WTC11 (cell line): ENCODE measurements around the gene FBXL7. TPM values are rescaled to one million over a fixed set of nuclear protein-coding genes. Genes with fewer than 3 reads are reported as not detected.

ENCODE experiments used
- ATAC-seq: fragments of 200-7000 bp; cut with Tn5 transposase; 2 replicates; pipeline ENCODE4 v1.10.0; 2021; ENCODE audit warnings: mild to moderate bottlenecking, moderate library complexity
- CTCF ChIA-PET: fragments of 300-600 bp; sonication (Branson Sonifier 250); formaldehyde crosslinking; loops from one replicate; lab custom pipeline; 2021; ENCODE audit warnings: antibody characterized with exemption; lab: Charles Lee
- POLR2A ChIA-PET: fragments of 350-600 bp; sonication (Branson Sonifier 250); formaldehyde crosslinking; loops from one replicate; lab custom pipeline; 2021; ENCODE audit warnings: antibody characterized with exemption; lab: Charles Lee
- DNase-seq: peaks from one replicate; pipeline ENCODE4 v3.0.0; 2021; ENCODE audit warnings: low spot score
- H3K27ac Mint-ChIP-seq: 2 replicates; pipeline ENCODE4 v1.8.0; 2021; ENCODE audit warnings: mixed read lengths
- H3K27me3 Mint-ChIP-seq: 2 replicates; pipeline ENCODE4 v1.8.0; 2021; ENCODE audit warnings: low read depth, mild to moderate bottlenecking, moderate library complexity, mixed read lengths
- H3K36me3 Mint-ChIP-seq: 2 replicates; pipeline ENCODE4 v1.8.0; 2021; ENCODE audit warnings: mixed read lengths
- H3K4me1 Mint-ChIP-seq: 2 replicates; pipeline ENCODE4 v1.8.0; 2022; ENCODE audit warnings: mixed read lengths
- H3K4me3 Mint-ChIP-seq: 2 replicates; pipeline ENCODE4 v1.8.0; 2021; ENCODE audit warnings: mild to moderate bottlenecking, moderate library complexity, mixed read lengths
- H3K9me3 Mint-ChIP-seq: 2 replicates; pipeline ENCODE4 v1.8.0; 2021; ENCODE audit warnings: mixed read lengths
- ETV6 ChIP-seq: sonication (generic); formaldehyde crosslinking; IDR thresholded peaks from 2 replicates; pipeline ENCODE4 v1.8.1; 2022; ENCODE audit warnings: mild to moderate bottlenecking, missing genetic modification reagents
- FOXJ3 ChIP-seq: sonication (generic); formaldehyde crosslinking; IDR thresholded peaks from 2 replicates; pipeline ENCODE4 v1.9.0; 2021; ENCODE audit warnings: missing genetic modification reagents, mild to moderate bottlenecking, borderline replicate concordance
- GABPB1 ChIP-seq: sonication (generic); formaldehyde crosslinking; IDR thresholded peaks from 2 replicates; pipeline ENCODE4 v1.8.1; 2023; ENCODE audit warnings: mild to moderate bottlenecking, missing genetic modification reagents
- JAZF1 ChIP-seq: fragments of 250-450 bp; sonication (Bioruptor Pico); IDR thresholded peaks from 2 replicates; pipeline ENCODE4 v1.9.0; 2021; ENCODE audit warnings: moderate library complexity, mild to moderate bottlenecking, inconsistent platforms
- MXD4 ChIP-seq: fragments of 250-450 bp; sonication (Bioruptor Pico); IDR thresholded peaks from 2 replicates; pipeline ENCODE4 v1.8.0; 2021; ENCODE audit warnings: mild to moderate bottlenecking, moderate library complexity, borderline replicate concordance
- NFATC4 ChIP-seq: fragments of 250-450 bp; sonication (Bioruptor Pico); IDR thresholded peaks from 2 replicates; pipeline ENCODE4 v1.9.0; 2021; ENCODE audit warnings: mild to moderate bottlenecking
- NR2C2 ChIP-seq: sonication (generic); formaldehyde crosslinking; IDR thresholded peaks from 2 replicates; pipeline ENCODE4 v1.8.0; 2022; ENCODE audit warnings: mild to moderate bottlenecking, missing genetic modification reagents
- SMAD4 ChIP-seq: sonication (generic); formaldehyde crosslinking; IDR thresholded peaks from 2 replicates; pipeline ENCODE4 v1.8.0; 2022; ENCODE audit warnings: mild to moderate bottlenecking, missing genetic modification reagents
- SOX15 ChIP-seq: fragments of 250-450 bp; sonication (Bioruptor Pico); IDR thresholded peaks from 2 replicates; pipeline ENCODE4 v1.9.0; 2021; ENCODE audit warnings: mild to moderate bottlenecking
- TEAD1 ChIP-seq: sonication (generic); formaldehyde crosslinking; IDR thresholded peaks from 2 replicates; pipeline ENCODE4 v1.8.0; 2022; ENCODE audit warnings: mild to moderate bottlenecking, missing genetic modification reagents
- TP53 ChIP-seq: sonication (generic); formaldehyde crosslinking; IDR thresholded peaks from 2 replicates; pipeline ENCODE4 v1.8.1; 2023; ENCODE audit warnings: mild to moderate bottlenecking, missing genetic modification reagents
- ZNF232 ChIP-seq: sonication (generic); formaldehyde crosslinking; IDR thresholded peaks from 2 replicates; pipeline ENCODE4 v1.8.0; 2022; ENCODE audit warnings: mild to moderate bottlenecking, missing genetic modification reagents
- ZNF396 ChIP-seq: fragments of 250-450 bp; sonication (Bioruptor Pico); IDR thresholded peaks from 2 replicates; pipeline ENCODE4 v1.8.0; 2021; ENCODE audit warnings: mild to moderate bottlenecking, moderate library complexity, borderline replicate concordance
- microRNA-seq: library from miRNA; unstranded; fragments of <30 nt; microRNA quantifications from one replicate; pipeline ENCODE4 v1.2.0, GENCODE V29; 2022; ENCODE audit warnings: borderline number of aligned reads
- total RNA-seq: library from RNA; stranded (reverse); gene quantifications from 3 replicates; pipeline ENCODE4 v1.2.3, GENCODE V29; 2021
- TF ChIP-seq, protein P1 (sequence below): sonication (generic); formaldehyde crosslinking; IDR thresholded peaks from 2 replicates; pipeline ENCODE4 v1.8.1; 2023; ENCODE audit warnings: mild to moderate bottlenecking, missing genetic modification reagents, borderline replicate concordance
- TF ChIP-seq, protein P2 (sequence below): sonication (generic); formaldehyde crosslinking; conservative IDR thresholded peaks from 2 replicates; pipeline ENCODE4 v1.8.1; 2022; ENCODE audit warnings: mild to moderate bottlenecking, missing genetic modification reagents
- TF ChIP-seq, protein P3 (sequence below): sonication (generic); formaldehyde crosslinking; IDR thresholded peaks from 2 replicates; pipeline ENCODE4 v1.8.1; 2023; ENCODE audit warnings: mild to moderate bottlenecking, moderate library complexity, missing genetic modification reagents
- TF ChIP-seq, protein P4 (sequence below): sonication (generic); formaldehyde crosslinking; IDR thresholded peaks from 2 replicates; pipeline ENCODE4 v1.8.1; 2023; ENCODE audit warnings: mild to moderate bottlenecking, missing genetic modification reagents, moderate library complexity
- TF ChIP-seq, protein P5 (sequence below): fragments of 250-450 bp; sonication (Bioruptor Pico); IDR thresholded peaks from 2 replicates; pipeline ENCODE4 v1.9.0; 2021; ENCODE audit warnings: mild to moderate bottlenecking, borderline replicate concordance

The FBXL7 gene
- total RNA-seq, 1 experiment from 2014 or later, result 13.8 TPM

DNA sequence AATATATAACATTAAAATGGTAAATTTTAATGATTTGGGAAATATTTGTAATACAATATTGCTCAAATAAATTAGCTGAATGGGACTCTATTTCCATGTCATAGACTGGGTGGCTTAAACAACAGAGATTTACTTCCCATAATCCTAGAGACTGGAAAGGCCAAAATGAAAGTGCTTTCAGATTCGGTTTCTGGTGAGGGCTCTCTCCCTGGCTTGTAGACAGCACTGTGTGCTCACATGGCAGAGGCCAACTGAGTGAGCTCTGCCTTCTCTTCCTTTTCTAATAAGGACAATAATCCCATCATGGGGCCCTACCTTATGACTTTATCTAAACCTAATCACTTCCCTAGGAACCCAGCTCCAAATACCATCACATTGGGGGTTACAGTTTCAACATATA, 483.4 kb downstream of the FBXL7 start:
- POLR2A ChIA-PET, result no interaction called here
- no peak for TF ChIP-seq NR2C2 (CRISPR knock-in tag)
- TF ChIP-seq ZNF232 (CRISPR knock-in tag), result no peak
- TF ChIP-seq MXD4, result no peak
- TF ChIP-seq ZNF396, result no peak
- TF ChIP-seq, protein P1, sequence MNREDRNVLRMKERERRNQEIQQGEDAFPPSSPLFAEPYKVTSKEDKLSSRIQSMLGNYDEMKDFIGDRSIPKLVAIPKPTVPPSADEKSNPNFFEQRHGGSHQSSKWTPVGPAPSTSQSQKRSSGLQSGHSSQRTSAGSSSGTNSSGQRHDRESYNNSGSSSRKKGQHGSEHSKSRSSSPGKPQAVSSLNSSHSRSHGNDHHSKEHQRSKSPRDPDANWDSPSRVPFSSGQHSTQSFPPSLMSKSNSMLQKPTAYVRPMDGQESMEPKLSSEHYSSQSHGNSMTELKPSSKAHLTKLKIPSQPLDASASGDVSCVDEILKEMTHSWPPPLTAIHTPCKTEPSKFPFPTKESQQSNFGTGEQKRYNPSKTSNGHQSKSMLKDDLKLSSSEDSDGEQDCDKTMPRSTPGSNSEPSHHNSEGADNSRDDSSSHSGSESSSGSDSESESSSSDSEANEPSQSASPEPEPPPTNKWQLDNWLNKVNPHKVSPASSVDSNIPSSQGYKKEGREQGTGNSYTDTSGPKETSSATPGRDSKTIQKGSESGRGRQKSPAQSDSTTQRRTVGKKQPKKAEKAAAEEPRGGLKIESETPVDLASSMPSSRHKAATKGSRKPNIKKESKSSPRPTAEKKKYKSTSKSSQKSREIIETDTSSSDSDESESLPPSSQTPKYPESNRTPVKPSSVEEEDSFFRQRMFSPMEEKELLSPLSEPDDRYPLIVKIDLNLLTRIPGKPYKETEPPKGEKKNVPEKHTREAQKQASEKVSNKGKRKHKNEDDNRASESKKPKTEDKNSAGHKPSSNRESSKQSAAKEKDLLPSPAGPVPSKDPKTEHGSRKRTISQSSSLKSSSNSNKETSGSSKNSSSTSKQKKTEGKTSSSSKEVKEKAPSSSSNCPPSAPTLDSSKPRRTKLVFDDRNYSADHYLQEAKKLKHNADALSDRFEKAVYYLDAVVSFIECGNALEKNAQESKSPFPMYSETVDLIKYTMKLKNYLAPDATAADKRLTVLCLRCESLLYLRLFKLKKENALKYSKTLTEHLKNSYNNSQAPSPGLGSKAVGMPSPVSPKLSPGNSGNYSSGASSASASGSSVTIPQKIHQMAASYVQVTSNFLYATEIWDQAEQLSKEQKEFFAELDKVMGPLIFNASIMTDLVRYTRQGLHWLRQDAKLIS (CRISPR knock-in tag), result no peak
- TF ChIP-seq, protein P2, sequence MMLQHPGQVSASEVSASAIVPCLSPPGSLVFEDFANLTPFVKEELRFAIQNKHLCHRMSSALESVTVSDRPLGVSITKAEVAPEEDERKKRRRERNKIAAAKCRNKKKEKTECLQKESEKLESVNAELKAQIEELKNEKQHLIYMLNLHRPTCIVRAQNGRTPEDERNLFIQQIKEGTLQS (CRISPR knock-in tag), result no peak
- TF ChIP-seq SMAD4 (CRISPR knock-in tag), result no peak
- TF ChIP-seq, protein P3, sequence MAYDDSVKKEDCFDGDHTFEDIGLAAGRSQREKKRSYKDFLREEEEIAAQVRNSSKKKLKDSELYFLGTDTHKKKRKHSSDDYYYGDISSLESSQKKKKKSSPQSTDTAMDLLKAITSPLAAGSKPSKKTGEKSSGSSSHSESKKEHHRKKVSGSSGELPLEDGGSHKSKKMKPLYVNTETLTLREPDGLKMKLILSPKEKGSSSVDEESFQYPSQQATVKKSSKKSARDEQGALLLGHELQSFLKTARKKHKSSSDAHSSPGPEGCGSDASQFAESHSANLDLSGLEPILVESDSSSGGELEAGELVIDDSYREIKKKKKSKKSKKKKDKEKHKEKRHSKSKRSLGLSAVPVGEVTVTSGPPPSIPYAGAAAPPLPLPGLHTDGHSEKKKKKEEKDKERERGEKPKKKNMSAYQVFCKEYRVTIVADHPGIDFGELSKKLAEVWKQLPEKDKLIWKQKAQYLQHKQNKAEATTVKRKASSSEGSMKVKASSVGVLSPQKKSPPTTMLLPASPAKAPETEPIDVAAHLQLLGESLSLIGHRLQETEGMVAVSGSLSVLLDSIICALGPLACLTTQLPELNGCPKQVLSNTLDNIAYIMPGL (CRISPR knock-in tag), result no peak
- TF ChIP-seq NFATC4 (CRISPR knock-in tag), result no peak
- no peak for TF ChIP-seq GABPB1 (CRISPR knock-in tag)
- no peak for TF ChIP-seq JAZF1 (CRISPR knock-in tag)
- TF ChIP-seq TEAD1 (CRISPR knock-in tag), result no peak
- no peak for TF ChIP-seq TP53 (CRISPR knock-in tag)
- TF ChIP-seq SOX15 (CRISPR knock-in tag), result no peak
- TF ChIP-seq ETV6 (CRISPR knock-in tag), result no peak
- TF ChIP-seq, protein P4, sequence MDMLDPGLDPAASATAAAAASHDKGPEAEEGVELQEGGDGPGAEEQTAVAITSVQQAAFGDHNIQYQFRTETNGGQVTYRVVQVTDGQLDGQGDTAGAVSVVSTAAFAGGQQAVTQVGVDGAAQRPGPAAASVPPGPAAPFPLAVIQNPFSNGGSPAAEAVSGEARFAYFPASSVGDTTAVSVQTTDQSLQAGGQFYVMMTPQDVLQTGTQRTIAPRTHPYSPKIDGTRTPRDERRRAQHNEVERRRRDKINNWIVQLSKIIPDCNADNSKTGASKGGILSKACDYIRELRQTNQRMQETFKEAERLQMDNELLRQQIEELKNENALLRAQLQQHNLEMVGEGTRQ (CRISPR knock-in tag), result no peak
- TF ChIP-seq, protein P5, sequence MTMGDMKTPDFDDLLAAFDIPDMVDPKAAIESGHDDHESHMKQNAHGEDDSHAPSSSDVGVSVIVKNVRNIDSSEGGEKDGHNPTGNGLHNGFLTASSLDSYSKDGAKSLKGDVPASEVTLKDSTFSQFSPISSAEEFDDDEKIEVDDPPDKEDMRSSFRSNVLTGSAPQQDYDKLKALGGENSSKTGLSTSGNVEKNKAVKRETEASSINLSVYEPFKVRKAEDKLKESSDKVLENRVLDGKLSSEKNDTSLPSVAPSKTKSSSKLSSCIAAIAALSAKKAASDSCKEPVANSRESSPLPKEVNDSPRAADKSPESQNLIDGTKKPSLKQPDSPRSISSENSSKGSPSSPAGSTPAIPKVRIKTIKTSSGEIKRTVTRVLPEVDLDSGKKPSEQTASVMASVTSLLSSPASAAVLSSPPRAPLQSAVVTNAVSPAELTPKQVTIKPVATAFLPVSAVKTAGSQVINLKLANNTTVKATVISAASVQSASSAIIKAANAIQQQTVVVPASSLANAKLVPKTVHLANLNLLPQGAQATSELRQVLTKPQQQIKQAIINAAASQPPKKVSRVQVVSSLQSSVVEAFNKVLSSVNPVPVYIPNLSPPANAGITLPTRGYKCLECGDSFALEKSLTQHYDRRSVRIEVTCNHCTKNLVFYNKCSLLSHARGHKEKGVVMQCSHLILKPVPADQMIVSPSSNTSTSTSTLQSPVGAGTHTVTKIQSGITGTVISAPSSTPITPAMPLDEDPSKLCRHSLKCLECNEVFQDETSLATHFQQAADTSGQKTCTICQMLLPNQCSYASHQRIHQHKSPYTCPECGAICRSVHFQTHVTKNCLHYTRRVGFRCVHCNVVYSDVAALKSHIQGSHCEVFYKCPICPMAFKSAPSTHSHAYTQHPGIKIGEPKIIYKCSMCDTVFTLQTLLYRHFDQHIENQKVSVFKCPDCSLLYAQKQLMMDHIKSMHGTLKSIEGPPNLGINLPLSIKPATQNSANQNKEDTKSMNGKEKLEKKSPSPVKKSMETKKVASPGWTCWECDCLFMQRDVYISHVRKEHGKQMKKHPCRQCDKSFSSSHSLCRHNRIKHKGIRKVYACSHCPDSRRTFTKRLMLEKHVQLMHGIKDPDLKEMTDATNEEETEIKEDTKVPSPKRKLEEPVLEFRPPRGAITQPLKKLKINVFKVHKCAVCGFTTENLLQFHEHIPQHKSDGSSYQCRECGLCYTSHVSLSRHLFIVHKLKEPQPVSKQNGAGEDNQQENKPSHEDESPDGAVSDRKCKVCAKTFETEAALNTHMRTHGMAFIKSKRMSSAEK (CRISPR knock-in tag), result no peak
- TF ChIP-seq FOXJ3 (CRISPR knock-in tag), result no peak
- no peak overlapping the region for H3K4me3 Mint-ChIP-seq
- H3K36me3 Mint-ChIP-seq, result no peaks in the 10 kb centered on the region
- H3K9me3 Mint-ChIP-seq, result peaks cover 4% of the 10 kb centered on the region; the same call in 1 of the 2 replicates
- no peaks in the 10 kb centered on the region for H3K27me3 Mint-ChIP-seq
- ATAC-seq (no peak), DNase-seq (no peak)
- CTCF ChIA-PET, result no interaction called here
- H3K27ac Mint-ChIP-seq, result no peak overlapping the region
- H3K4me1 Mint-ChIP-seq, result no peaks in the 10 kb centered on the region

Small RNAs within 50 kb of the gene (microRNA-seq; reads per million reads assigned to microRNA genes)
- gene MIR887, result 64.3 reads per million, percentile 56 among the genes with 10 or more reads in this experiment
